Subcutaneous abdominal adipose tissue (tissue), 5 donors: ENCODE data around the gene RBMS1.

Source experiments
- H3K27ac ChIP-seq: one replicate; pipeline ENCODE4 v1.7.0; 2013; ENCODE audit warnings: low read depth, mild to moderate bottlenecking, inconsistent platforms, low read length, moderate library complexity
- H3K27me3 ChIP-seq, 5 donors: one replicate each; pipeline ENCODE4 v1.7.0; 2013; ENCODE audit warnings: low read length in 5 of 5, inconsistent platforms in 1 of 5; ENCODE audit not compliant: control insufficient read depth in 5 of 5, insufficient read depth in 4 of 5
- H3K36me3 ChIP-seq, 5 donors: one replicate each; pipeline ENCODE4 v1.7.0; 2013; ENCODE audit warnings: low read length in 5 of 5; ENCODE audit not compliant: control insufficient read depth in 5 of 5, insufficient read depth in 5 of 5
- H3K4me1 ChIP-seq, 5 donors: one replicate each; pipeline ENCODE4 v1.7.0; 2013; ENCODE audit warnings: low read length in 5 of 5, mild to moderate bottlenecking in 3 of 5, moderate library complexity in 1 of 5; ENCODE audit not compliant: control insufficient read depth in 5 of 5, insufficient read depth in 5 of 5
- H3K4me3 ChIP-seq, 5 donors: one replicate each; pipeline ENCODE4 v1.7.0; 2013; ENCODE audit warnings: low read length in 5 of 5, low read depth in 1 of 5
- H3K9ac ChIP-seq, 5 donors: one replicate each; pipeline ENCODE4 v1.7.0; 2013; ENCODE audit warnings: low read length in 5 of 5, mild to moderate bottlenecking in 4 of 5, moderate library complexity in 3 of 5
- H3K9me3 ChIP-seq, 5 donors: one replicate each; pipeline ENCODE4 v1.7.0; 2013; ENCODE audit warnings: low read length in 5 of 5; ENCODE audit not compliant: control insufficient read depth in 5 of 5
- donor health status: healthy.
- donor health status: healthy.
- donor health status: healthy.
- donor health status: healthy.
- donor health status: healthy.

Gene RBMS1

DNA sequence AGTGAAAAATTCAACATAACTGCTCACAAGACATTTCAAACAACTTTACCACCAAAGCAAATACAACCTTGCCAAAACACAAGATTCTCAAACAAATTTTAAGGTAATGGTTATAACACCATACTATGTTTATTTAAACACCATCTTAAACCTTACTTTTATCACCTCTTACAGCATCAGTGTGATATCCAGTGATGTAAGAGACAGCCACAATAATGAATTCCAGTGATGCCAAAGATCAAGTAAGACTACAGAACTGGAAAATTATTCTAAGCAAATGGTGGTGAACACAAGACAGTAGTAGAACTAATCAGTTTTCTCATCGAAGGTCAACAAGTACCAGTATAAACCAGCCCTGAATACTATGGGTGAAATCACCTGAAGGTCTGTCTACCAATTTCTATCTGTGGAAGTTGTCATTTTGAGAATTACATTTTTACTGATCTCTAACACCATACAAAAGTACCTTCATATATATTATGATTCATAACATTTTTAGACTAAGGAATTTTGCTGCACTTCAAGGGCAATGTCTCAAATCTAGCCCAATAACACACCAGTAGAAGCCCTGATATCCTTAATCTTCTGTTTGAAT, 146.2 kb downstream of the RBMS1 start:
- Histone ChIP-seq H3K4me3 (no peak overlapping the region), H3K27ac (no peak overlapping the region), H3K9me3 (no peaks in the 10 kb centered on the region), H3K27me3 (no peaks in the 10 kb centered on the region), H3K9ac (no peak overlapping the region), H3K4me1 (peaks cover 2 to 26% (median 21%) of the 10 kb centered on the region in 5 donors), H3K36me3 (peaks cover 0 to 8% (median 4%) of the 10 kb centered on the region in 5 donors)

DNA sequence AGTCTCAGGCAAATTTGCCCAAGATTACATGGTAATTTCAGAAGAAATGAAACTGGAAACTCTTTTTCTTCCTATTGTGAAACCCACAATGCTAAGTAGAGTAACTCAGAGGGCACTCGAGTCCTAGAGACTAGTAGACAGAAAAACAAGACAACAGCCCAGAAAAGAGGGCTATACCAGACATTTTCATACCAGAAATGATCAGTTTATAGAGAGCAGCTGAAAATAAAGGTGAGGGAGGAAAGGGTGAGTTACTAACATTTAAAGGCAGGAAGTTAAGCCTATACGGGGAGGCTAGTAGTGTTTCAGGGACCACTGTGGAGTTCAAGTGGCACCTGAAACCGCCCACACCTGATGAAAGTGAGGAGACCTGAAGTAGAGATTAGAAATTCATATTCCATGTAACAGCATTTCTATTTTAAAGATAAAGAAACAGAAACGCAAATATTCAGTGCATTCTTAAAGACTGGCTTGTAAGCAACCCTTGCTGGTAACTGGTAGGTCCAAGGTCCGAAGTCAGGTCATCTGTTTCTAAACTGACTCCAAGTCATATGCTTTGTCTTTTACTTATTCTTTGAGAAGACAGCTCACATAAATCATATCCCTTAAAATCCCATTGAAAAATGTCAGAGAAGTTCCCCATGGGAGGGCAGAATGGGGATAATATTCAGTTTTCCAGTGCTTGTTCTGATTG, 148.4 kb downstream of the RBMS1 start:
- Histone ChIP-seq H3K27me3 (no peaks in the 10 kb centered on the region), H3K9ac (no peak overlapping the region), H3K9me3 (no peaks in the 10 kb centered on the region), H3K36me3 (peaks cover 0 to 5% (median 4%) of the 10 kb centered on the region in 5 donors), H3K4me3 (no peak overlapping the region), H3K4me1 (peaks cover 0 to 19% (median 10%) of the 10 kb centered on the region in 5 donors), H3K27ac (no peak overlapping the region)

DNA sequence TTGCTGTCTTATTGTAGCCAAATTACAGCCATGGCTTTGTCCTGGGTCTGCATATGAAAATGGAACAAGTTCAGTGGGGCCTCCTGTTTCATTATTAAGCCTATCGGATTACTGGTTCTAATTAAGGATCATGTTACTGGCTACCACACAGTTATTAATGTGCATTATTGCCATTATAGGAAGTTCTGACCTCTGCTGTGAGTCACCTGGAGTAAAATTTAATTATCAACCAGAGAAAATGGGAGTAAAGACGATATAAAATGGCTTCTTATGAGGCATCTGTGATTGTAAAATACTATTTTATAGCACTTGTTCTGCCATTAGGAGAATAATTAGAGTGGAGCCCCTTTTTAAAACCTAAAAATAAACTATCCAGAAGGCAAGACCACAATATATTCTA, 150.2 kb downstream of the RBMS1 start:
- no peaks in the 10 kb centered on the region for H3K27me3 ChIP-seq
- no peaks in the 10 kb centered on the region for H3K36me3 ChIP-seq
- H3K9ac ChIP-seq, result no peak overlapping the region
- no peak overlapping the region for H3K27ac ChIP-seq
- no peaks in the 10 kb centered on the region for H3K9me3 ChIP-seq
- H3K4me1 ChIP-seq, result peaks cover 2 to 21% (median 17%) of the 10 kb centered on the region in 5 donors
- no peak overlapping the region for H3K4me3 ChIP-seq

DNA sequence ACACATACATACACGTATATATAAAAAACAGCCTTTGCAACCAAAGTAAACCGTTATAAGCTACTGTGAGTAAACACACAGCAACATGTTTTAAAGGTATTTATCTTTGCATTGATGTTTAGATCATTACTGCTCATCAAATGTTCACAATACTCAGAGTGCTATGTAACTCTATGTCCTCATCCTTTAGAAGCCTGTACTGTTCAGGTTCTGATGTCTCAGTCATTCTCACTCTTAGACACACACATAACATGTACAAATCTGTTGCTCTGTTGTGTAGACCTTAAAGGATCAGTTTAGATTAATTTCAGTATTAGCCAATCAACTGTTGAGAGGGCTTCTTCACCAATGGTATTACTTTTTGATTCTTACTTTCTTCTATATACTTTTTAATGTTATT, 153.9 kb downstream of the RBMS1 start:
- Histone ChIP-seq H3K27me3 (no peaks in the 10 kb centered on the region), H3K36me3 (no peaks in the 10 kb centered on the region), H3K27ac (no peak overlapping the region), H3K4me1 (peaks cover 2 to 19% (median 4%) of the 10 kb centered on the region in 5 donors), H3K9me3 (no peaks in the 10 kb centered on the region), H3K9ac (no peak overlapping the region), H3K4me3 (no peak overlapping the region)

DNA sequence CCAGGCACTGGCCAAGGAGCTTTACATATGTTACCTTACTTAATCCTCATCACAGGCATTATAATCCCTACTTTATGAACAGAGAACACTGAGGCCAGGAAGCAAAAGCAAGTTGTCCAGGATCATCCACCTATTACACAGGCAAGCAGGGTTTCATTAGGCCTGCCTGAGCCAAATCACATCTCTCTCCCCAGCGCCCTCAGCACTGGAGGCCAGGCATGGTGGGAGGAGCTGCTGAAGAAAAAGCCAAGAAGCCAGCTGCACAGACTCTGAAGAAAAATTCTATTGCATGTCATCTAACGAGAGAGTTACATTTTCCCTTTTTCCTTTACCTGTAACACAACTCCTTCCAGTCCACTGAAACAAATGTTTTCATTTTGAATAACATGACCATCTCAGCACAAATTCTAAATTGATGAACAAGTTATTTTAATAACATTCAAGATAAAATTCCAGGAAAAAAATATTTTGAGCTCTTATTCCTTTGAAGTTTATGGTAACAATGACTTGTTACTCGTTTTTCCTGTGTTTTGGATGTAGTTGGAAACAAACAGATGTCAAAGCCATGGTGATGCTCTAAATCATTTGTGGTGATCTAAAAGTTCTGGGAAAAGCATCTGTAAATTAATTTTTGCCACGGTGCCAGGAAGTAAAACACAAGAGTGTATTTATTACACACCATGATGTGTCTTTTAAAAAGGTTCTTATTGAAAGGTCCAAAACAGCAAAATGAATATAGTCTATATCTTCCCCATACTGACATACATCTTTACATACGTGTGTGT, 154.5 kb downstream of the RBMS1 start:
- peak overlapping the region; percentile 5 for H3K27ac ChIP-seq

DNA sequence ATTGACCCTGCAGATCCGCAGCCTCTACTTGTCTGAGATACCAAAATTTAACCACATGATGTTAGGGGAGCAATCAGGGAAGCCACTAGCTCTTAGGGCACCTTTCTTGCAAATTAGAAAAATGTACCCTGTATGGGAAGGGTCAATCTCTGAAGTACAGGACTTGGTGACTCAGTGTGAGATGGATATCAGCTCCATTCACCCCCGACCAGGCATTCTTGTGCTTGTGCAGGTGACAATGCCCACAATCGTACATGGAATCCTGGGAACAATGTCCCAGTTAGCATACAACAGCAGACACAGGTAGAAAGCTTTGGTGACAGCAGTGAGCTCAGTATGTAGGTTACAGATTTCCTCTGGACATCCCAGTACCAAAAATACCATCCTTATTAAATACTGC, 155.9 kb downstream of the RBMS1 start:
- Histone ChIP-seq H3K36me3 (no peaks in the 10 kb centered on the region), H3K4me3 (no peak overlapping the region), H3K9ac (no peak overlapping the region), H3K4me1 (peaks cover 2 to 34% (median 15%) of the 10 kb centered on the region in 5 donors), H3K27me3 (no peaks in the 10 kb centered on the region), H3K27ac (no peak overlapping the region), H3K9me3 (no peaks in the 10 kb centered on the region)

More for the DNA sequence above, 154.5 kb downstream of the RBMS1 start:
- Histone ChIP-seq H3K4me3 (no peak overlapping the region), H3K4me1 (peaks cover 2 to 24% (median 5%) of the 10 kb centered on the region in 5 donors), H3K27me3 (no peaks in the 10 kb centered on the region), H3K9ac (no peak overlapping the region), H3K9me3 (no peaks in the 10 kb centered on the region), H3K36me3 (no peaks in the 10 kb centered on the region)

DNA sequence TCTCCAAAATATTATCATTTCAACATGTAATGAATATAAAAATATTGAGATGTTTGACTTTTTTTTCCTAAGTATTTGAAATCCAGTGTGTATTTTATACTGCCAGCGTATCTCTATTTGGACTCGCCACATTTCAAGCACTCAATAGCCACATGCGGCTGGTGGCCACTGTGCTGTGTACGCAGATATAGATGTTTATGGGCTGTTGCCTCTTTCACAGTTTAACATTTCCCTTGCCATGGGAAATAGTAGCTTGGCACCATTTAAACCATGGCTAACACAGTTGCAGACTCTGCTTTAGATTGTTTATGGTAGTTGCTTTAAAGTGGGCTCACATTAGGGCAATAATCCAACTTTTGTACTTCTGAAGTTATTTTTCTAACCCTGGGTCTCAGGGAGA, 157.0 kb downstream of the RBMS1 start:
- no peak overlapping the region for H3K9ac ChIP-seq
- H3K36me3 ChIP-seq, result no peaks in the 10 kb centered on the region
- H3K4me3 ChIP-seq, result no peak overlapping the region
- H3K4me1 ChIP-seq, result peaks cover 2 to 43% (median 15%) of the 10 kb centered on the region in 5 donors
- no peaks in the 10 kb centered on the region for H3K9me3 ChIP-seq
- H3K27ac ChIP-seq, result no peak overlapping the region
- no peaks in the 10 kb centered on the region for H3K27me3 ChIP-seq

DNA sequence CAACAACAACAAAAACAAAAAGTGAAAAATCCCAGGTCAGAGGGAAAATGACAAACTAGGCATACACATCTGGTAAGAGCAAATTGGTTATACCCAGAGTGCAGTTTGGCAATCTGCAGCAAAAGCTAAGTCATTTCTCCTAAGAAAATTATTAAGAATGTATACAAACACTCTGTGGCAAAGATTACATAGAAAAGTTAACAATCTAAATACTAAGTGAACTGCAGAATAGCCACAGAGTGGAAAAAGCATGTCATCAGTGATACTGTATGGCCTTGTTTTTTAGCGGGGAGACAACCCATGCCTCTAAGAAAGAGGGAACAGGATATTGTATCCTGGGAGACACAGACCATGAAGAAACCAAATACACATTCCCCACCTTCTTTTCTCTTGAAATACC, 157.5 kb downstream of the RBMS1 start:
- Histone ChIP-seq H3K27ac (no peak overlapping the region), H3K9ac (no peak overlapping the region), H3K27me3 (no peaks in the 10 kb centered on the region), H3K36me3 (no peaks in the 10 kb centered on the region), H3K9me3 (no peaks in the 10 kb centered on the region), H3K4me3 (no peak overlapping the region), H3K4me1 (peaks cover 2 to 47% (median 18%) of the 10 kb centered on the region in 5 donors)

DNA sequence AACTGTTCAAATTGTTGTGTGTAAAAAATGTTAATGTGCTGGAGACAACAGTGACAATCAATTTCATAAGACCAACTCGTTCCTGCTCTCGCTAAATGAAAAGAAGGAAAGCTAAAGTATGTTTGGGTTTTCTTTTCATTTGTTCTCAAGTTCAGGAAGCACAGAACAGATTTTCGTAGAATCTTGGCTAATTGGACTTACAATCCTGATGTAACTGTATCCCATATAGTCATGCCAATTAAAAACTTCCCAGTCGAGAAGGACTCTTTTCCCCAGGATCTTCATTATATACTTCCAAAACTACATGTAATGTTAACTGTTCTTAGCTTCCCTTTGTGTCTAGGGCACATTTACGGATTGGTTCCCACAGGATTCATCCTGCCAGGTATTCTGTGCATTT, 158.2 kb downstream of the RBMS1 start:
- Histone ChIP-seq H3K9ac (peak overlapping the region in 1 of 5 donors; percentile 18), H3K9me3 (no peaks in the 10 kb centered on the region), H3K4me3 (no peak overlapping the region), H3K4me1 (peaks cover 2 to 52% (median 18%) of the 10 kb centered on the region in 5 donors), H3K27ac (peak overlapping the region; percentile 8), H3K27me3 (no peaks in the 10 kb centered on the region), H3K36me3 (no peaks in the 10 kb centered on the region)
